DOHH2 (cell line): Measurements from ENCODE around the gene FDX1.

Source experiments
- H3F3A ChIP-seq: fragments of 200-600 bp; sonication (generic), shearing (Covaris generic); 2 replicates; pipeline ENCODE4 v1.6.0; 2016; ENCODE audit warnings: antibody characterized with exemption, mild to moderate bottlenecking; ENCODE audit not compliant: control insufficient read depth, insufficient read depth
- H3K27ac ChIP-seq: fragments of 200-600 bp; sonication (generic); 2 replicates; pipeline ENCODE4 v1.5.1; 2014; ENCODE audit warnings: low read depth, mild to moderate bottlenecking, low read length, moderate library complexity
- H3K27me3 ChIP-seq: fragments of 200-600 bp; sonication (generic); 2 replicates; pipeline ENCODE4 v1.6.1; 2014; ENCODE audit warnings: mild to moderate bottlenecking, low read length, mixed read lengths; ENCODE audit not compliant: control insufficient read depth
- H3K36me3 ChIP-seq: fragments of 200-600 bp; sonication (generic); 2 replicates; pipeline ENCODE4 v1.6.1; 2014; ENCODE audit warnings: mild to moderate bottlenecking, low read length, moderate library complexity, mixed read lengths; ENCODE audit not compliant: control insufficient read depth
- H3K4me1 ChIP-seq: fragments of 200-600 bp; sonication (generic); 2 replicates; pipeline ENCODE4 v1.6.1; 2014; ENCODE audit warnings: mild to moderate bottlenecking, low read length, mixed read lengths; ENCODE audit not compliant: control insufficient read depth
- H3K4me2 ChIP-seq: fragments of 200-600 bp; sonication (generic); 2 replicates; pipeline ENCODE4 v1.6.0; 2014; ENCODE audit warnings: mild to moderate bottlenecking, low read length, moderate library complexity
- H3K4me3 ChIP-seq: fragments of 200-600 bp; sonication (generic); 2 replicates; pipeline ENCODE4 v1.5.1; 2014; ENCODE audit warnings: mild to moderate bottlenecking, low read length, mixed read lengths
- H3K79me2 ChIP-seq: fragments of 200-600 bp; sonication (generic); 2 replicates; pipeline ENCODE4 v1.6.1; 2014; ENCODE audit warnings: mild to moderate bottlenecking, low read length, mixed read lengths; ENCODE audit not compliant: control insufficient read depth
- H3K9me2 ChIP-seq: fragments of 200-600 bp; sonication (generic); replicated peaks from 2 replicates; pipeline ENCODE4 v1.6.1; 2014; ENCODE audit warnings: mild to moderate bottlenecking, low read length, mixed read lengths; ENCODE audit not compliant: control insufficient read depth
- H3K9me3 ChIP-seq: fragments of 200-600 bp; sonication (generic); 2 replicates; pipeline ENCODE4 v1.6.1; 2014; ENCODE audit warnings: antibody characterized with exemption, low read length, mixed read lengths; ENCODE audit not compliant: control insufficient read depth, insufficient read depth
- H4K20me1 ChIP-seq: fragments of 200-600 bp; sonication (generic); 2 replicates; pipeline ENCODE4 v1.6.0; 2014; ENCODE audit warnings: low read depth, mild to moderate bottlenecking, antibody characterized with exemption, low read length, moderate library complexity; ENCODE audit not compliant: control insufficient read depth, insufficient read depth
- EZH2phosphoT487 ChIP-seq: fragments of 200-600 bp; sonication (generic); IDR thresholded peaks from 2 replicates; pipeline ENCODE4 v1.6.1; 2017; ENCODE audit warnings: borderline replicate concordance, mild to moderate bottlenecking, antibody characterized with exemption, low read length, moderate library complexity, mixed read lengths
- TF ChIP-seq, protein P1 (sequence below): fragments of 200-600 bp; sonication (generic); IDR thresholded peaks from one replicate; pipeline ENCODE4 v1.5.1; 2014; ENCODE audit warnings: antibody characterized with exemption, mild to moderate bottlenecking, low read depth, low read length; ENCODE audit not compliant: poor library complexity, severe bottlenecking

The FDX1 gene

DNA sequence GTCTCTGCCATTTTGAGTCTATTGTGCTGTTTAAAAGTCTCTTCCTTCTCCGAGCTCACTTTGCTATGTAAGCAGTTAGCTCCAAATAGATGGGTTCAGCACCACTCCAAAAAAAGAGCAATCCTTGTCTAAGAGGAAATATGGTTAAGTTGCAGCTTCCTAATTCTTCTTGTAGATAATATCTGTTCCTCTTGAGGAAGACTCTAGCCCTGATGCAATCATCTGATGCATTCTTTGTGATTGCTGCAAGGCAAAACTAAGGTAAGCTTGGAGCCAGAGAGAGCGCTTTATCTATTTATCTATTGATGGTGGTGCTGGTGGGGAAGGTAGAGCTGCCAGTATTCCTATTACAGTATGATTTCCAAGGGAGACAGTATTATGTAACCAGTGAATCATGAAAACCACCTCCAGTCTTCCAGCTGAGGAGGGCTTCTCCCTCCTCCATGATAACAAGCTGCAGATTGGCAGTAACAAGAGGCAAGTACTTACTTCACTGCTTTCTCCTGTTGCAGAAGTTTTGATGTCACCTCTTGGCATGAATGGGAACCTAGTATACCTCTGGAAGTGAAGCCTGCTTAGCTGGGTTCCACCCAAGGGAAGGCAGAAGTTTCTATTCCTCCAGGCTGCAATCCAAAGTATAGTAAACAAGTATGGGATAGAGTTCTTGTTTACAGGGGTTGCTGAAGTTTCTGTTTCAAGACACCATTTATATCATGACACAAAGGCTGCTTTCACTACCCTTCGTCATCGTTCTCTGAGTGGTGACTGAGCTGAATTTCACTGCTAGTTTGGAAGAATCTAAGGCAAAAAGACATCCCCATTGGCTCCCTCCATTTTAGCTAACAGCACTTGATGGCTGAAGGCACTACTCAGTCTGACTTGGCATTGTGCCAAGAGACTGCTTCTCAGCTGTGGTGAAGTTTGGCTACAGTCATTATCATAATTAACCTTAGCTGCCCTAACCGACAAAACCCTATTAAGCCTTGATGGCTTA, 49.7 kb downstream of the FDX1 start:
- no peak overlapping the region for H3K27ac ChIP-seq
- TF ChIP-seq EZH2phosphoT487, result no peak
- TF ChIP-seq, protein P1, sequence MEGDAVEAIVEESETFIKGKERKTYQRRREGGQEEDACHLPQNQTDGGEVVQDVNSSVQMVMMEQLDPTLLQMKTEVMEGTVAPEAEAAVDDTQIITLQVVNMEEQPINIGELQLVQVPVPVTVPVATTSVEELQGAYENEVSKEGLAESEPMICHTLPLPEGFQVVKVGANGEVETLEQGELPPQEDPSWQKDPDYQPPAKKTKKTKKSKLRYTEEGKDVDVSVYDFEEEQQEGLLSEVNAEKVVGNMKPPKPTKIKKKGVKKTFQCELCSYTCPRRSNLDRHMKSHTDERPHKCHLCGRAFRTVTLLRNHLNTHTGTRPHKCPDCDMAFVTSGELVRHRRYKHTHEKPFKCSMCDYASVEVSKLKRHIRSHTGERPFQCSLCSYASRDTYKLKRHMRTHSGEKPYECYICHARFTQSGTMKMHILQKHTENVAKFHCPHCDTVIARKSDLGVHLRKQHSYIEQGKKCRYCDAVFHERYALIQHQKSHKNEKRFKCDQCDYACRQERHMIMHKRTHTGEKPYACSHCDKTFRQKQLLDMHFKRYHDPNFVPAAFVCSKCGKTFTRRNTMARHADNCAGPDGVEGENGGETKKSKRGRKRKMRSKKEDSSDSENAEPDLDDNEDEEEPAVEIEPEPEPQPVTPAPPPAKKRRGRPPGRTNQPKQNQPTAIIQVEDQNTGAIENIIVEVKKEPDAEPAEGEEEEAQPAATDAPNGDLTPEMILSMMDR, result no peak
- no peaks in the 10 kb centered on the region for H3K9me3 ChIP-seq
- H3K27me3 ChIP-seq, result no peaks in the 10 kb centered on the region
- H3K4me2 ChIP-seq, result no peak overlapping the region
- no peaks in the 10 kb centered on the region for H3F3A ChIP-seq
- H3K9me2 ChIP-seq, result no peaks in the 10 kb centered on the region
- no peaks in the 10 kb centered on the region for H3K36me3 ChIP-seq
- no peak overlapping the region for H3K4me3 ChIP-seq
- peaks cover 6% of the 10 kb centered on the region; the same call in 1 of the 2 replicates for H3K4me1 ChIP-seq
- H4K20me1 ChIP-seq, result no peaks in the 10 kb centered on the region
- no peaks in the 10 kb centered on the region for H3K79me2 ChIP-seq

- no peak overlapping the region for H3K4me3 ChIP-seq
- H3K9me3 ChIP-seq, result no peaks in the 10 kb centered on the region
- no peak overlapping the region for H3K27ac ChIP-seq
- no peaks in the 10 kb centered on the region for H3K27me3 ChIP-seq
- no peaks in the 10 kb centered on the region for H3K79me2 ChIP-seq
- H3K36me3 ChIP-seq, result no peaks in the 10 kb centered on the region
- no peaks in the 10 kb centered on the region for H4K20me1 ChIP-seq
- peaks cover 6% of the 10 kb centered on the region; the same call in 1 of the 2 replicates for H3K4me1 ChIP-seq
- no peaks in the 10 kb centered on the region for H3K9me2 ChIP-seq
- H3F3A ChIP-seq, result no peaks in the 10 kb centered on the region
- no peak overlapping the region for H3K4me2 ChIP-seq
- TF ChIP-seq EZH2phosphoT487, result no peak
- TF ChIP-seq, protein P1, result no peak
Observed at GRCh38 chr11:110481523-110481922, 51.8 kb downstream of the FDX1 start.

DNA sequence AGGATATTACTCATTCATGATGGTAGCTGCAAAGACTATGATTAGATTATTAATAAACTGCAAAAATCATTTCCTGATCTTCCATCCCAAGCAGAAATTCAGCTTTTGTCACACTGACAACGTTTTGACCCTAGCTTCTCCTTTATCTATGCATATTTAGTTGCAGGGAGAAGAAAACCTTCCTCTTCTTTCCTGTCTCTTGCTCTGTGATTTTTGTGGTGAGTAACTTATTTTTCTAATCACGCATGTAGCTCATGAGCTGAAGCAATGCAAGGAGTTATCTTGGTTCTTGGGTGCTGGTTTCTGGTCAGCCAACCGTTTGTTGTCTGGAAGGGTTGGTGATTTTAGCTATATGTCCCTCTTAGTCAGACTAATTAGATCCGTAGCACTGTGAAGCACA, 56.4 kb downstream of the FDX1 start:
- no peaks in the 10 kb centered on the region for H3K9me3 ChIP-seq
- no peaks in the 10 kb centered on the region for H3F3A ChIP-seq
- TF ChIP-seq, protein P1, result no peak
- no peaks in the 10 kb centered on the region for H3K36me3 ChIP-seq
- no peak overlapping the region for H3K4me3 ChIP-seq
- H3K79me2 ChIP-seq, result no peaks in the 10 kb centered on the region
- H3K27ac ChIP-seq, result no peak overlapping the region
- no peaks in the 10 kb centered on the region for H3K9me2 ChIP-seq
- H4K20me1 ChIP-seq, result no peaks in the 10 kb centered on the region
- H3K4me1 ChIP-seq, result no peaks in the 10 kb centered on the region
- H3K4me2 ChIP-seq, result no peak overlapping the region
- no peaks in the 10 kb centered on the region for H3K27me3 ChIP-seq
